Iris pigment epithelial cell (primary cell): Measurements from ENCODE around the gene GYG2.
"Not testable (repeated sequence)": the region's sequence is repeated elsewhere in the genome, so short reads cannot be mapped to it uniquely, and the experiment has no call there.

Source experiments
- DNase-seq: peaks from one replicate; pipeline ENCODE4 v3.0.0-alpha.2; 2011; ENCODE audit warnings: low read depth

Gene GYG2

DNA sequence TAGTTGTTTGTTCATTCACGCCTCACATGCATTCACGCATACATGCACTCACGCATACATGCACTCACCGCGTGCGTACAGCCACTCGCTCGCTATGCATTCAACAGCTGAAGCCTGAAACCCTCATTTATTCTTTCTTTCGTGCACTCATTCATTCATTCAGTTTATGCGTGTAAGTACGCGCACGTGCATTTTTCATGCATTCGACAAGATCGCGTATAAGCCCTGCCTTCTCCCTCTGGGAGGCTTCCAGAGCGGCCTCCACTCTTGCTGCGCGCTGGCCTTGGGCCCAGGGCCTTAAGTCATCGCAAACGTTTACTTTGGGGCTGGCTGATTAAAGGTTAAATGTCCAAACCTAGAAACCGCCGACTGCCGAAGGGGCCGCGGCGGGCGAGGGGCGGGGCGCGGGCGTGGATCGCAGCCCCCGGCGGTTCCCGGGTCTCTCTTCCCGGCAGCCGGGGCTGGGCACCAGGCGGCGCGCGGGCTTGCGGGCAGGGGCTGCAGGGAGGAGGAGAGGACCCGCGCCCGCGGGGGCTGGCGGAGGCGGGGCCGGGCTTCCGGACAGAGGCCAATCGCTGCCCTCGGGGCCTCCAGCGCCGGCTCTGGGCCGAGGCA is at the start of gene GYG2:
GYG2 (plus strand) TSS at position 587 of the 615 bp plus-strand sequence. CDS start 1,259 bp downstream, outside the sequence.
- peak; percentile 39 for DNase-seq

DNA sequence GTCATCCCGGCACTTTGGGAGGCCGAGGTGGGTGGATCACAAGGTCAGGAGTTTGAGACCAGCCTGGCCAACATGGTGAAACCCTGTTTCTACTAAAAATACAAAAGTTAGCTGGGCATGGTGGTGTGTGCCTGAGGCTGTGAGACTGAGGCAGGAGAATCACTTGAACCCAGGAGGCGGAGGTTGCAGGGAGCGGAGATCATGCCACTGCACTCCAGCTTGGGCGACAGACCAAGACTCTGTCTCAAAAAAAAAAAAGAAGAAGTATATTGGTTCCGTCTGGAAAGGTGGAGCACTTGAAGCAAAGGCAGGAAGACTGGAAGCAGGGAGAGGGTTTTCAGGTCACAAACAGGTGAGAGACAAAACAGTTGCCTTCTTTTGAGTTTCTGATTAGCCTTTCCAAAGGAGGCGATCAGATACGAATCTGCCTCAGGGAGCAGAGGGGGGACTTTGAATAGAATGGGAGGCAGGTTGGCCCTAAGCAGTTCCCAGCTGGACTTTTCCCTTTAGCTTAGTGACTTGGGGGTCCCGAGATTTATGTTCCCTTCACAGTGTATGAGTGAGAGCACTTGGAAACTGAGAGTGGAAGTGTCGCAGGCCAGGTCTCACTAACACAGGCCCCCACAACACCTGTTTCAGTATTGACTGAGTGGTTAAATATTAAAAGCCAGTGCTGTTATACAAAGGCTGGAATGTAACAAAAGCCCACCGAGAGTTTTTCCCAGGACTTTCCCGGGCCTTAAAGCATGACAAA is 48.1 kb upstream of the GYG2 start:
- DNase-seq, result not testable (repeated sequence)

DNA sequence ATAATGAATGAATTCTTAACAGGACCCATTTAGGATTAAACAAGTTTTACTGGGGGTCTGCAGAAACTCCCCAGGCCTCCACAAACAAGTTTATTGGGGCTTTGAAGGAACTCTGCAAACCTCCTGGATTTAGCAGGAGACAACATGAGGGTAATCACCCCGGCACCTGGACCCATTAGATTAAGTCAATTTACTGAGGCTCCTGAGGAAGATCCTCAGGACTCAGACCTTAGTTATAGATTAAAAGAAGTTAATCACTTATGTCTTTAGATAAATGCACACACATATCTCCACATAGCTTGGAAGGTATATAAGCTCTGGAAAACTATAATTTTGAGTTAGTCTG is 47.5 kb upstream of the GYG2 start:
- DNase-seq, result no peak

DNA sequence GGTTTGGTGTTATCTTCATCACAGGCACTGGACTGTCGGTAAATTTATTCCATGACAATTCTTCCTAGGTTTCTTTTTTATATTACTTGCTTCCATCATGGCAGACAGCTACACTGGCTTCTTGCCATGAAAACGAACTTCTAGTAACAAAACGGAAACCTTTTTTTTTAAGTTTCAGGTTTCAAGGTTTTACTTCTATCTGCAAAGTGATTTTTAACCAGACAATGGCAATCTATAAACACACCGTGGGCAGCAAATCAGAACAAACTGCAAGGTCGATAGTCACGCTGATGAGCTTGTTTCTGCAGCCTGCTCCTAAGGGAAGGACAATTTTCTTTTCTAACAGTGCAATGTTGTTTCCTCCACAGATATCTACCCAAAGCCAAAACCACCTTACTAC is 47.0 kb upstream of the GYG2 start:
- DNase-seq, result peak; percentile 30

DNA sequence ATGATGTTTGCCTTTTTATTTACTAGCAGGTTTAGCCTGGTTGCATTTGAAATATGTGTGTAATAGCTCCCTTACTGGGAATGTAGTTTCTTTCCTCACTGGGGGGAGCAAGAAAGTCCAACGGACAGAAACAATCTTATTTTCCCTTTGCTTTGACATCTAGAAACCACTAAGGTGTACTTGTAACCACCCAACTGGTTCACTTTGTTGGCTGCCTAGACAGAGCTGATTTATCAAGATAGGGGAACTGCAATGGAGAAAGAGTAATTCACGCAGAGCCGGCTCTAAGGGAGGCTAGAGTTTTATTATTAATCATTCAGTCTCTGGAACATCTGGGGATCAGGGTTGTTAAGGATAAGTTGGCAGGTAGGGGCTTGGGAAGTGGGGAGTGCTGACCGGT is 46.6 kb upstream of the GYG2 start:
- DNase-seq, result no peak

DNA sequence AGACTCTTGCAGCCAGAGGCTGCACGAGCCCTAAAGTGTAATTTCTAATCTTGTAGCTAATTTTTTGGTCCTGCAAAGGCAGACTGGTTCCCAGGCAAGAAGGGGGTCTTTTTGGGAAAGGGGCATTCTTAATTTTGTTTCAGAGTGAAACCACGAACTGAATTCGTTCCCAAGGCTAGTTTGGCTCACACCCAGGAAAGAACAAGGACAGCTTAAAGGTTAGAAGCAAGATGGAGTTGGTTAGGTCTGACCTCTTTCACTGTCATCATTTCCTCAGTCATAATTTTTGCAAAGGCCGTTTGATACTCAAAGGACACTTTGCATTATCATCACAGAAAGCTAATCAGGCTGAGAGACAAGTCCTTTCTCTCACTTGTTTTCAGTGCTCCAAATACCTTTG is 46.0 kb upstream of the GYG2 start:
- no peak for DNase-seq

DNA sequence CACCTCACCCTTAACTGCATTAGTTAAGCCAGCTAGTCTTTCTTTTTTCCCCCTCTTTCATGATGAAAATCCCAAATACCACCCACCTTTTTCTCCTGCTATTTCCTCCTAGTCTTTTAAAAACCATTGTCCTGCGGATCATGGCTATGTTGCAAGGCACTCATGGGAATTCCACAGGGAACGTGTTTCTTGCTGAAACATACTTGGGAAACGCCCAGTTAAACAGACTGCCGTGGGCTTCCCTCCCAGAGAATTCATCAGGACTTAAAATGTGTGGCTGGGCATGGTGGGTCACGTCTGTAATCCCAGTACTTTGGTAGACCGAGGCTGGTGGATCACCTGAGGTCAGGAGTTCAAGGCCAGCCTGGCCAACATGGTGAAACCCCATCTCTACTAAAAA is 44.7 kb upstream of the GYG2 start:
- DNase-seq, result no peak

DNA sequence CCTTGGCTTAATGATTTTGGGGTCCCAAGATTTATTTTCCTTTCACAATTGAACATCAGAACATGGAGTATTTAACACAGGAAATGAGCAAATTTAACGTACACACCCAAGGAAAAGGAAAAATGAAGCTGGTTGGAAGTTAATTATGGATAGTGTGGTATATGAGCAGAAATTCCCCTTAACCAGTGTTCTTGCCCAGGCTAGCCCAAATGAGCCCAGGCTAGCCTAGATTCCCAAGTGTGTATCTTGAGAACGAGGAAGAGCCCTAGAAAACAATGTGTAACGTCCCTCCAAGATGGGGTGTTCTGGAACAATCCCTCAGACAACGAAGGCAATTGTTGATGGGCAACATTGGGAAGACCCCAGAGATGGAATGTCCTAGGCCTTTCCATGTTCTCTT is 43.2 kb upstream of the GYG2 start:
- no peak for DNase-seq

DNA sequence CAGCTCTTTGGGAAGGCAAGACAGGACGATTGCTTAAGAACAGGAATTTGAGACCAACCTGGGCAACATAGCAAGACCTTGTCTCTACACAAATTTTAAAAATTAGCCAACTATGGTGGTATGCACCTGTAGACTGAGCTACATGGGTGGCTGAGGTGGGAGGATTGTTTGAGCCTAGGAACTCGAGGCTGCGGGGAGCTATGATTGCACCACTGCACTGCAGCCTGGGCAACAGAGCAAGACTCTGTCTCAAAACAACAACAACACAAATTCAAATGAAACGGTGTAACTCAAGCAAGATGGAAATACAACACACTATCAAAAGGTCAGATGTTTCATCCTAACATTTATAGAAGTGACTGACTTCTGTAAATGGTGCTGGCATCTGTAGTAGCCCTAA is 39.8 kb upstream of the GYG2 start:
- DNase-seq, result no peak

DNA sequence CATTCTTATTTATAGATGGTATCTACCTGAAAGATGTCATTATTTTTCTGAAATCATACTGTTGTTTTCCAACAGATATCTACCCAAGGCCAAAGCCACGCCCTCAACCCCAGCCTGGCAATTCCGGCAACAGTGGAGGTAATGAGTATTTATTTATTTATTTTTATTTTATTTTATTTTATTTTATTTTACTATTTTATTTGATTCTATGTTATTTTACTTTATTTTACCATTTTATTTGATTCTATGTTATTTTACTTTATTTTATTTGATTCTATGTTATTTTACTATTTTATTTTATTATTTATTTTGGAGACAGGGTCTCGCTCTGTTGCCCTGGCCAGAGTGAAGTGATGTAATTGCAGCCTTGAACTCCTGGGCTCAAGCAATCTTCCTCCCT is 39.2 kb upstream of the GYG2 start:
- no peak for DNase-seq

DNA sequence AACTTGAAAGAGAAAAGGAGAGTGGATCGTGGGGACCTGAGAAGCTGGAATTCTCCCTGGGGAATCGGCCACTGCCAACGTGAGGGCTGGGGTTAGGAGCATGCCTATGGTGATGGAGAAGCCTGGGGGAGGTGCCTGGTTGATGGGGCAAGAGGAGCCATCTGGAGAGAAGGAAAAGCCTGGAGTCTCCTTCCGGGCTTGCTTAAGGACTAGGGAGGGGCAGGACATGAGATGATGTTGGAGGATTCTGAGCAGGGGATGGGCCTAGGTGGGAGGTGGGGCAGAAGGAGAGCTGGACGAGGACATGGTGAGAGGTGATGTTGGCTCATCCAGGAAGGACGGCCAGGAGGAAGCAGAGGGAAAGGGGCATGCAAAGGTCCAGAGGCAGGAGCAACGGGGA is 35.0 kb upstream of the GYG2 start:
- no peak for DNase-seq

DNA sequence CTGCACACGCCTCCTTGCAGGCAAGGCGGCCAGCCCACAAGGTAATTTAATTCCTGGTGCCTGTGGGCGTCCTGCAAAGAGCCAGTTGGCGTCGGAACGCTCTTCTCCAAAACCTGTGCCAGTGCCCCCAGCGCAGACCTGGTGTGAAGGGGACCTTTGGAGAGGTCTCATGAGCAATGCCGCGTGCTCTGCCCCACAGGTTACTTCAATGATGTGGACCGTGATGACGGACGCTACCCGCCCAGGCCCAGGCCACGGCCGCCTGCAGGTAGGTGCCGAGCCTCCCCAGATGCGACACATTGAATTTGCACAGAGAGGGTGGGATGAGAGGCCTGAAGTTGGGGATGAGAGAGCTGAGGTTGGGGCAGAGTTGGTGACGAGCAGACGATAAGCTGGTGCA is 34.4 kb upstream of the GYG2 start:
- no peak for DNase-seq

DNA sequence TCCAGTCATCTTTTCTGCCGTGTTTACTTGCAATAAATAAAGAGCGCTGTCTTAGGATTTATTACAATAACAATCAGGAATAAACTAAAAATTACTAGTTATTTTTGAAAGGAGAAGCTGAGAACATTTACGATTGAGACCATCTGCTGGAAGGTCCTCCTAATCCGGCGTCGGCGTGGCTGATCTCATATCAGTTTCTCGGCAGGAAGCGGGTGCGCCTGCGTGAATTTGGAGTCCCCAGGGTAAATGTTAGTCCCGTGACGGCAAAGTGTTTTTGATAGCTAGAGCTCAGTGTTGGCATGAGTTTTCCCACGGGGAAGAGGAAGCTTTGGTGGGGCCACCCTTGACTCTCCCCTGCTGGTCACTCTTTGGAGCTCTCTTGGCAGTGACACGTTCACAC is 31.9 kb upstream of the GYG2 start:
- not testable (repeated sequence) for DNase-seq

DNA sequence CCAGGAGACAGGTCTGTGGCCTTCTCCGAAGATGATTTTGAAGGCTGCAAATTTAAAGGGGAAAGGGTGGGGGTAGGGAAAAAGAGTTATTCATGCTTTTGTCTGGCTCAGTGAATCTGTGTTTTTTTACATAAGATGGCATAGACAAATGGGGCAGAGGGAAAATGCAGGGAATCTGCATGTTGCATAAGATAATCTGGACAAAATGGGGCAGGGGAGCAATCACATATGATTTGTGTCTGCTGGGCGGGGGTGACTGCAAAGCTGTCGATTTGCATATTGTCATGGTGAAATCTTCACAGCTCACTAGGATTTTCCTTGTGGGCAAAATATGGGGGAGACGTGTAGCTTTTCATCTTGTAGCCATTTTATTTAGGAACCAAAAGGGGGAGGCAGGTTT is 29.4 kb upstream of the GYG2 start:
- no peak for DNase-seq

DNA sequence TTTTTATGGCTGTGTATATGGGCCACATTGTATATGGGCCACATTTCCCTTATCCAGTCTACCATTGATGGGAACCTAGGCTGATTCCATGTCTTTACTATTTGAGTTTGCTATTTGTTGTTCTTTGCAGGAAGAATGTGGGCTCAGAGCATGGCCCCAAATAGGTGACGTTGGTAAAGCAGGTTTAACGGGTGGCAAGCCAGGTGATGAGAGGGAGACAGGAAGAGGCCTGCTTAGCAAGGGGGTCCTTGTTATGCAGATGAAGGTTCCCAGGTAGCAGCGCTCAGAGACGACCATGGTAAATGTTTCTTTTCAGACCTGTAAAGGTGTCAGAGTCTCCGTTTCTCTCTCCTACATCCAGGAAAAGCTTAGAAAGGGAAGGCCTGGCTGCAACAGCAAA is 28.8 kb upstream of the GYG2 start:
- not testable (repeated sequence) for DNase-seq

DNA sequence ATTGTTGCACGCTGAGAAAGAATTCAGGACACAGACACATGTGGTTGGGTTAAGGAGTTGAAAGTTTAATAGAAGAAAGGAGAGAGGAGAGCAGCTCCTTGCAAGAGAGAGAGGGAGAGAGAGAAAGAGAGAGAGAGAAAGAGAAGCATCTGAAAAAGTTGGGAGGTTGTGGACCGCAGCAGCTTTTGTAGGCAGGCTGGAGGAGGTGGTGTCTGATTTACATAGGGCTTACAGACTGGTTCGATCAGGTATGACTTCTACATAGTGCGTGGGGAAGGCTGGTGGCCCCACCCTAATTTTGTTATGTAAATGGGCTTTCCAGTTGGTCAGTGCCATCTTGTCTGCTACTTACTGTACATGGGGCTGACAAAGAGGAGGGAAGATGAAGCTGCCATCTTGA is 27.5 kb upstream of the GYG2 start:
- no peak for DNase-seq

DNA sequence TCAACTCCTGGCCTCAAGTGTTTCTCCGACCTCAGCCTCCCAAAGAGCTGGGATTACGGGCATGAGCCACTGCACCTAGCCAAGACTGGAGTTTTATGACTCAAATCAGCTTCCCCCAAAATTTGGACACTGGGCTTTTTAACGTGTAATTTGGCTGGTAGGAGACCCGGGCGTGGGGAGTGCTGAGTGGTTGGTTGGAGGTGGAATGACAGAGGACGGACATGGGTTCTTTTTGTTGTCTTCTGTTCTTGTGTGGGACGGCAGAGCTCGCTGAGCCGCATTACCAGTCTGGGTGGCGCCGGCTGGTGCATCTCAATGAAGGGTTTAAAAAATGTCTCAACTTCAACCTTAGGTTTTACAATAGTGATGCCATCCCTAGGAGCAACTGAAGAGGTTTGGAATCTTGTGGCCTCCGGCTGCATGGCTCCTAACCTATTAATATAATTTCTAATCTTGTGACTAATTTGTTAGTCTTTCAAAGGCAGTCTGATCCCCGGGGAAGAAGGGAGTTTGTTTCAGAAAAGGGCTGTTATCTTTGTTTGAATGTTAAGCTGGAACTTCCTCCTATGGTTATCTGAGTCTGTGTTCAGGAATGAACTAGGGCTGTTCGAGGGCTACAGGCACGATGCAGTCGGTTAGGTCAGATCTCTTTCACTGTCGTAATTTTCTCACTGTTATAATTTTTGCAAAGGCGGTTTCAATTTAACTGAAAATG is 26.2 kb upstream of the GYG2 start:
- DNase-seq, result peak; percentile 70

DNA sequence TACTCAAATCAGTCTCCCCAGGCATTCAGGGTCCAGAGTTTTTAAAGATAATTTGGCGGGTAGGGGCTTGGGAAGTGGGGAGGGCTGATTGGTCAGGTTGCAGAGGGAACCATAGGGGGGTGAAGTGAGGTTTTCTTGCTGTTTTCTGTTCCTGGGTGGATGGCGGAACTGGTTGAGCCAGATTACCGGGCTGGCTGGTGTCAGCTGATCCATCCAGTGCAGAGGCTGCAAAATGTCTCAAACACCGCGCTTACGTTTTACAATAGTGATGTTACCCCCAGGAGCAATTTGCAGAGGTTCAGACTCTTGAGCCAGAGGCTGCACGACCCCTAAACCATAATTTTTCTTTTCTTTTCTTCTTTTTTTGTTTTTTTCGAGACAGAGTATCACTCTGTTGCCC is 25.2 kb upstream of the GYG2 start:
- not testable (repeated sequence) for DNase-seq

DNA sequence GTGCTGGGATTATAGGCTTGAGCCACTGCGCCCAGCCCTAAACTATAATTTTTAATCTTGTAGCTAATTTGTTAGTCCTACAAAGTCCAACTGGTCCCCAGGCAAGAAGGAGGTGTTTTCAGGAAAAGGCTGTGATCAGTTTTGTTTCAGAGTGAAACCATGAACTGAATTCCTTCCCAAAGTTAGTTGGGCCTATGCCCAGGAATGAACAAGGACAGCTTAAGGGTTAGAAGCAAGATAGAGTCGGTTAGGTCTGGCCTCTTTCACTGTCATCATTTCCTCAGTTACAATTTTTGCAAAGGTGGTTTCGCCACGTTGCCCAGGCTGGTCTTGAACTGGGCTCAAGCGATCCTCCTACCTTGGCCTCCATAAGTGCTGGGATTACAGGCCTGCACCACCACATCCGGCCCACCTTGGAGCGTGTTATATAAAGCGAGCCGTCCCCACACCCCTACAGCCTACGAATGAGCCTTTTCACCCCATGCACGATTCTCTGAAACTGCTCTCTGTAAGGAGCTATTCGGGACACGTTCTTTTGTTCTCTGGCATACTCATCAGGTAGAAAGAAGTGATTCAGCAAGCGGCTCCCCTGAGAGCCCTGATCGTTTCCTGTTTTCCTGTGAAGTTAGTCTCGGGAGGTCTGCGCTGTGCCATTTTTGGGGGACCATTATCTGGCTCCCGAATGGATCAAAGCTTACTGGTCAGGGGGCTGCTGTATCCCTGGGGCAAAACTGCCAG is 24.5 kb upstream of the GYG2 start:
- DNase-seq, result not testable (repeated sequence)

DNA sequence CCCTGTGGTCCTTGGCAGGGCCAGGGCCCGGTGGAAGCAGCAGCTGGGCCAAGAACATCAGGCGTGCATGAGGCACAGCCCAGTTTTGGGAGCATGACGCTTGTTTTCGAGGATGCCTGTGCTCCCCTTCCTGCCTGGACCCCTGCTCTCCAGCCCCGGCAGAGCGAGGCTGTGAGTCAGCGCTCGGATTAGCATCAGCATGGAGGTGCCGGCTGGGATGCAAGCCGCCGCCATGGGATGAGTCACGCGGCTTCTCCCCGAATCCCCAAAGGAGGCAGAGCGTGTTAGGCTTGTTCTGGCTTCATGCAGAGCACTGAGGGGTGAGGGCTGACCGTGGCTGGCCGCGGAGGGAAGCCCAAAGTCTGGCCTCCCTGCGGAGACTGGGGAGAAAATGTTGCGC is 23.9 kb upstream of the GYG2 start:
- peak; percentile 51 for DNase-seq

DNA sequence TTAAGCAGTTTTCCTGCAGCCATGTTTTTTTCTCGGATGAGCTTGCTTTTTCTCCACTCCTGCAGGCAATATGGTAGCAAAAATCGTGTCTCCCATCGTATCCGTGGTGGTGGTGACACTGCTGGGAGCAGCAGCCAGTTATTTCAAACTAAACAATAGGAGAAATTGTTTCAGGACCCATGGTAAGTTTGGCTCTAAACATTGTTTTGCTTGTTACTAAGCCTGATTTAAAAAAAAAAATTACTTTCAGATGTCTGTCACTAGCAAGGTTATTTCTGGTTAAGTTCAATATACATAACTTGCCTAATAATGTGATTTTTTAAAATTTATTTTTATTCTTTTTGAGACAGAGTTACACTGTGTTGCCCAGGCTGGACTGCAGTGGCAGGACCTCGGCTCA is 17.5 kb upstream of the GYG2 start:
- DNase-seq, result no peak

DNA sequence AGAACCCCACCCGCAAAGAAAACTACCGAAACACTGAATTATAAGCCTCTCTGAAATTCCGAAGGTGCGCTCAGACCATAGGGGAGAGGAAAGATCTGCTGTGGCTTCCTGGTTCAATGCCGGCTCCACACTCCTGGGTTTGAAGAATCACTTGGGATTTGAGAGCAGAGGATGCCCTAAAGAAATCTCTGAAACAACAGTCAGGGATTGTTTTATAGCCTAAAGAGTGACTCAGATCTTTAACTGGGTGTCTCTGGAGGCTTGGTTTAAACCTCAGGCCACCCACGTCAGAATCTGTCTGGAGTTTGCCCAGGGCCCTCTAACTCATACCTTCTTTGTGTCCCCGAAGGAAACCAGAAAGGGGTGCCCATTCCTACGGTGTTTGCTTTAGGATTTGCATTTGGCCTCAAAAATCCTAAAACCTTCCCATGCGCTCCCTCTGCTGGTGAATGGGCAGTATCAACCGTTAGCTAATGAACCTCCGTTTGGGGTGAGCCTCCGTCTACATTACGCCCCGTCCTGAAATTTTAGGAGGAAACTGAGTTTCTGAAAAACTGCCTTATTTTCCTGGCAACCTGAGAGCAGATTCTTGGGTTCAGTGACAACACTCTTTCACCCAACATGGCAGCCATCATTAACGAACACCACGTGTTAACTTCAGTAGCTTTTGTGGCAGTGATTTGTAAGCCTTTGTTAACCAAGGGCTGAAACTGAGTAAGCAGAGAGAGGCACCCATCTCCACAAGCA is 16.4 kb upstream of the GYG2 start:
- peak; percentile 26 for DNase-seq
